B cell (primary cell): ENCODE measurements around the gene METTL23. TPM values are rescaled to one million over a fixed set of nuclear protein-coding genes. Genes with fewer than 3 reads are reported as not detected.

ENCODE experiments used
- ATAC-seq: fragments of 200-7000 bp; cut with Tn5 transposase; one replicate; pipeline ENCODE4 v1.10.0; 2021; ENCODE audit warnings: low read depth, mild to moderate bottlenecking, moderate number of reproducible peaks, moderate library complexity
- CTCF ChIA-PET: fragments of 350-600 bp; sonication (Branson Sonifier 250); formaldehyde crosslinking; loops from one replicate; lab custom pipeline; 2021; ENCODE audit warnings: antibody characterized with exemption, inconsistent platforms; lab: Charles Lee
- POLR2A ChIA-PET: fragments of 350-600 bp; sonication (Branson Sonifier 250); formaldehyde crosslinking; loops from one replicate; lab custom pipeline; 2021; ENCODE audit warnings: antibody characterized with exemption; lab: Charles Lee
- DNase-seq: peaks from one replicate; pipeline ENCODE4 v3.0.0; 2013
- H2AFZ ChIP-seq: 2 replicates; pipeline ENCODE4 v1.6.1; 2012; ENCODE audit warnings: mild to moderate bottlenecking, low read depth, low read length; ENCODE audit not compliant: insufficient read depth, poor library complexity, severe bottlenecking
- H3K27ac ChIP-seq, 2 donors: 1 replicate in 1 of 2; 2 replicates in 1 of 2; pipeline ENCODE4 v1.5.1; 2012 to 2013; ENCODE audit warnings: low read length in 2 of 2, mild to moderate bottlenecking in 2 of 2, moderate library complexity in 1 of 2
- H3K27me3 ChIP-seq, 4 experiments: fragments of 200-600 bp in 1 of 4; sonication (generic) in 1 of 4; replicated peaks in 1 of 4; 1 replicate in 2 of 4; 2 replicates in 2 of 4; pipeline versions ENCODE4 v1.6.1 to v1.7.0; 2013 to 2016; ENCODE audit warnings: low read length in 3 of 4, mild to moderate bottlenecking in 2 of 4, mixed read lengths in 1 of 4, moderate library complexity in 1 of 4; ENCODE audit not compliant: insufficient read depth in 4 of 4, control insufficient read depth in 3 of 4; ENCODE audit errors: control extremely low read depth in 1 of 4
- H3K36me3 ChIP-seq, 2 experiments: replicated peaks in 1 of 2; 1 replicate in 1 of 2; 2 replicates in 1 of 2; pipeline versions ENCODE4 v1.6.1 to v1.7.1; 2013; ENCODE audit warnings: low read length in 1 of 2; ENCODE audit not compliant: insufficient read depth in 2 of 2, control insufficient read depth in 1 of 2; ENCODE audit errors: control extremely low read depth in 1 of 2, extremely low read depth in 1 of 2
- H3K4me1 ChIP-seq, 2 donors: fragments of 200-600 bp in 1 of 2; sonication (generic) in 1 of 2; 1 replicate in 1 of 2; 2 replicates in 1 of 2; pipeline versions ENCODE4 v1.5.1 to v1.6.1; 2013 to 2017; ENCODE audit warnings: low read length in 2 of 2; ENCODE audit not compliant: control insufficient read depth in 2 of 2, insufficient read depth in 2 of 2
- H3K4me2 ChIP-seq: replicated peaks from 2 replicates; pipeline ENCODE3; 2012; ENCODE audit warnings: mild to moderate bottlenecking, low read depth, low read length; ENCODE audit not compliant: poor library complexity, severe bottlenecking
- H3K4me3 ChIP-seq, 5 experiments: fragments of 200-600 bp in 1 of 5; sonication (generic) in 1 of 5; 1 replicate in 3 of 5; 2 replicates in 2 of 5; pipeline versions ENCODE4 v1.5.1 to v1.7.0; 2011 to 2016; ENCODE audit warnings: low read length in 4 of 5, mild to moderate bottlenecking in 4 of 5, low read depth in 2 of 5, control low read depth in 1 of 5, moderate library complexity in 1 of 5; ENCODE audit not compliant: insufficient read depth in 1 of 5; ENCODE audit errors: control extremely low read depth in 1 of 5, extremely low read depth in 1 of 5
- H3K79me2 ChIP-seq: fragments of 200-600 bp; sonication (generic); one replicate; pipeline ENCODE4 v1.6.0; 2016; ENCODE audit warnings: low read length; ENCODE audit not compliant: control insufficient read depth, insufficient read depth
- H3K9ac ChIP-seq: fragments of 200-600 bp; sonication (generic); 2 replicates; pipeline ENCODE4 v1.6.1; 2017; ENCODE audit warnings: mild to moderate bottlenecking, low read length, moderate library complexity
- H3K9me3 ChIP-seq, 3 donors: one replicate each; pipeline versions ENCODE4 v1.6.1 to v1.7.1; 2013; ENCODE audit warnings: low read length in 2 of 3; ENCODE audit not compliant: control insufficient read depth in 2 of 3, insufficient read depth in 1 of 3; ENCODE audit errors: control extremely low read depth in 1 of 3
- H4K20me1 ChIP-seq: 2 replicates; pipeline ENCODE4 v1.6.0; 2012; ENCODE audit warnings: mild to moderate bottlenecking, low read length; ENCODE audit not compliant: insufficient read depth, control insufficient read depth, poor library complexity, severe bottlenecking
- H3K27ac Mint-ChIP-seq: one replicate; pipeline ENCODE4 v1.8.0; 2021; ENCODE audit warnings: mixed read lengths
- H3K27me3 Mint-ChIP-seq: one replicate; pipeline ENCODE4 v1.8.0; 2021; ENCODE audit warnings: mixed read lengths
- H3K4me1 Mint-ChIP-seq: one replicate; pipeline ENCODE4 v1.8.0; 2021; ENCODE audit warnings: mixed read lengths
- H3K4me3 Mint-ChIP-seq: one replicate; pipeline ENCODE4 v1.8.0; 2021; ENCODE audit warnings: mixed read lengths
- H3K9me3 Mint-ChIP-seq: one replicate; pipeline ENCODE4 v1.8.0; 2022; ENCODE audit warnings: mixed read lengths; ENCODE audit not compliant: insufficient read depth
- CTCF ChIP-seq: fragments of 200-600 bp; IDR thresholded peaks from one replicate; pipeline ENCODE4 v1.8.0; 2022; ENCODE audit warnings: antibody characterized with exemption, mild to moderate bottlenecking
- EZH2 ChIP-seq: IDR thresholded peaks from 2 replicates; pipeline ENCODE4 v1.6.1; 2012; ENCODE audit warnings: borderline replicate concordance, low read depth, mild to moderate bottlenecking, moderate library complexity, low read length; ENCODE audit not compliant: insufficient read depth, poor library complexity, severe bottlenecking
- WGBS: methylation state at CpG from one replicate; pipeline ENCODE4 v1.1.5; 2013; ENCODE audit warnings: missing lambda C conversion rate; ENCODE audit not compliant: insufficient coverage; 5-methylcytosine and 5-hydroxymethylcytosine counted together
- intact Hi-C: fragments of 100-400 bp; cut with micrococcal nuclease; formaldehyde crosslinking; loops from one replicate; pipeline ENCODE4 v1.10.0; 2022
- polyA plus RNA-seq: library from polyadenylated mRNA; depleted of rRNA; stranded (reverse); fragments of >200 nt; gene quantifications from 2 replicates; pipeline ENCODE4 v1.2.3, GENCODE V29; 2012
- total RNA-seq, 2 donors: library from RNA; stranded (reverse); fragments of 120-200 nt in 1 of 2; gene quantifications; 1 replicate in 1 of 2; 2 replicates in 1 of 2; pipeline versions ENCODE4 v1.2.3 to v1.2.4, GENCODE V29; 2013 to 2022

METTL23 gene
- total and polyA plus RNA-seq, 2 donors (not counting 1 experiment from before 2014, with no cell fraction given): 64.0 to 68.1 TPM

- no peaks in the 10 kb centered on the region for H3K4me1 ChIP-seq
- no peaks in the 10 kb centered on the region for H3K36me3 ChIP-seq
- CTCF ChIA-PET: interaction anchor here (0.6 kb wide), 1 partner anchor 62 kb away, joined by 3 read pairs; no protein-coding TSS in a partner anchor
- no peaks in the 10 kb centered on the region for H3K9me3 ChIP-seq
- no peak overlapping the region for H3K27ac Mint-ChIP-seq
- H3K79me2 ChIP-seq: no peaks in the 10 kb centered on the region
- TF ChIP-seq CTCF (no peak), EZH2 (no peak)
- POLR2A ChIA-PET: no interaction called here
- H3K4me3 Mint-ChIP-seq: no peak overlapping the region
- no peak for ATAC-seq
- H3K27ac ChIP-seq: no peak overlapping the region
- DNase-seq: no peak
- H3K9me3 Mint-ChIP-seq: no peaks in the 10 kb centered on the region
- H3K9ac ChIP-seq: no peak overlapping the region
- H3K4me3 ChIP-seq: no peak overlapping the region
- no peaks in the 10 kb centered on the region for H3K4me1 Mint-ChIP-seq
- peaks cover 4% of the 10 kb centered on the region for H3K27me3 Mint-ChIP-seq
- H3K27me3 ChIP-seq: peaks cover 0 to 5% (median 0%) of the 10 kb centered on the region in 4 experiments
- 91% methylated on average over 12 of the region's 12 CpGs for WGBS
- no peak overlapping the region for H2AFZ ChIP-seq
- H4K20me1 ChIP-seq: no peaks in the 10 kb centered on the region
- H3K4me2 ChIP-seq: no peak overlapping the region
- intact Hi-C loops: no loop called here
Observed at GRCh38 chr17:76685366-76685765, 41.3 kb upstream of the METTL23 start.

GRCh38 chr17:76685846-76686245 is 40.8 kb upstream of the METTL23 start:
- no peaks in the 10 kb centered on the region for H3K4me1 ChIP-seq
- H3K27ac ChIP-seq: no peak overlapping the region
- H3K27ac Mint-ChIP-seq: no peak overlapping the region
- intact Hi-C loops: no loop called here
- DNase-seq (no peak), ATAC-seq (no peak)
- TF ChIP-seq CTCF (no peak), EZH2 (no peak)
- H3K4me2 ChIP-seq: no peak overlapping the region
- no peaks in the 10 kb centered on the region for H4K20me1 ChIP-seq
- no peaks in the 10 kb centered on the region for H3K36me3 ChIP-seq
- H3K9ac ChIP-seq: no peak overlapping the region
- H3K79me2 ChIP-seq: no peaks in the 10 kb centered on the region
- no peaks in the 10 kb centered on the region for H3K9me3 Mint-ChIP-seq
- POLR2A ChIA-PET: no interaction called here
- 92% methylated on average over 2 of the region's 8 CpGs for WGBS
- no peak overlapping the region for H3K4me3 Mint-ChIP-seq
- H3K4me3 ChIP-seq: no peak overlapping the region
- CTCF ChIA-PET: interaction anchor here (0.6 kb wide), 1 partner anchor 61 kb away, joined by 3 read pairs; no protein-coding TSS in a partner anchor
- peaks cover 0 to 5% (median 0%) of the 10 kb centered on the region in 4 experiments for H3K27me3 ChIP-seq
- peaks cover 4% of the 10 kb centered on the region for H3K27me3 Mint-ChIP-seq
- no peaks in the 10 kb centered on the region for H3K4me1 Mint-ChIP-seq
- H2AFZ ChIP-seq: no peak overlapping the region
- H3K9me3 ChIP-seq: no peaks in the 10 kb centered on the region
